Panc1 (cell line): ENCODE results near the gene ATP13A2. TPM values are rescaled to one million over a fixed set of nuclear protein-coding genes. Genes with fewer than 3 reads are reported as not detected.

ENCODE experiments used
- ATAC-seq: fragments of 200-7000 bp; cut with Tn5 transposase; 2 replicates; pipeline ENCODE4 v1.9.1; 2020; ENCODE audit warnings: mild to moderate bottlenecking, moderate library complexity
- BruUV-seq: library from RNA; stranded (reverse); fragments of 400-500 nt; replicated peaks from 2 replicates; lab custom pipeline; 2021; lab: Mats Ljungman, UMichigan
- CTCF ChIA-PET: fragments of 300-600 bp; sonication (Branson Sonifier 250); formaldehyde crosslinking; loops from one replicate; lab custom pipeline; 2022; ENCODE audit warnings: antibody characterized with exemption; lab: Charles Lee
- POLR2A ChIA-PET: fragments of 300-600 bp; sonication (Branson Sonifier 250); formaldehyde crosslinking; loops from one replicate; lab custom pipeline; 2022; ENCODE audit warnings: antibody characterized with exemption; lab: Charles Lee
- DNase-seq: peaks from one replicate; pipeline ENCODE4 v3.0.0-alpha.2; 2010; ENCODE audit warnings: low read depth, low spot score
- H3K27ac ChIP-seq: 2 replicates; pipeline ENCODE4 v1.5.1; 2011; ENCODE audit warnings: mild to moderate bottlenecking, low read length, inconsistent platforms
- H3K27me3 ChIP-seq: fragments of 200-500 bp; sonication (Bioruptor generic); 2 replicates; pipeline ENCODE4 v1.6.0; 2014; ENCODE audit warnings: low read length, inconsistent platforms; ENCODE audit not compliant: control insufficient read depth, insufficient read depth
- H3K36me3 ChIP-seq: fragments of 200-500 bp; sonication (Bioruptor generic); 2 replicates; pipeline ENCODE4 v1.5.1; 2014; ENCODE audit warnings: inconsistent platforms, mild to moderate bottlenecking, low read length, moderate library complexity; ENCODE audit not compliant: control insufficient read depth, insufficient read depth
- H3K4me1 ChIP-seq: 2 replicates; pipeline ENCODE4 v1.5.1; 2011; ENCODE audit warnings: inconsistent platforms, mild to moderate bottlenecking, low read length, moderate library complexity; ENCODE audit not compliant: control insufficient read depth, insufficient read depth
- H3K4me3 ChIP-seq, 2 experiments: 2 replicates each; pipeline ENCODE4 v1.5.1; 2011 to 2012; ENCODE audit warnings: low read depth in 2 of 2, low read length in 2 of 2, mild to moderate bottlenecking in 2 of 2, inconsistent platforms in 1 of 2, moderate library complexity in 1 of 2
- H3K9me3 ChIP-seq: fragments of 200-500 bp; sonication (Bioruptor generic); 2 replicates; pipeline ENCODE4 v1.5.1; 2014; ENCODE audit warnings: low read depth, mild to moderate bottlenecking, inconsistent platforms, low read length, moderate library complexity; ENCODE audit not compliant: control insufficient read depth, insufficient read depth
- POLR2AphosphoS5 ChIP-seq: IDR thresholded peaks from 2 replicates; pipeline ENCODE4 v1.6.1; 2012; ENCODE audit warnings: mild to moderate bottlenecking, low read depth, low read length, moderate library complexity
- SIN3A ChIP-seq: IDR thresholded peaks from 2 replicates; pipeline ENCODE4 v1.6.1; 2012; ENCODE audit warnings: low read depth, mild to moderate bottlenecking, low read length, moderate library complexity, borderline replicate concordance; ENCODE audit not compliant: insufficient read depth
- TCF7L2 ChIP-seq: IDR thresholded peaks from 2 replicates; pipeline ENCODE4 v1.6.1; 2011; ENCODE audit warnings: mild to moderate bottlenecking, low read depth, low read length, inconsistent platforms
- in situ Hi-C: cut with HindIII; loops from 2 replicates; pipeline ENCODE4 v1.10.0; 2016; ENCODE audit warnings: low sequenced_read_pairs, low pct_unique_long_range_greater_than_20kb
- intact Hi-C: fragments of 100-400 bp; cut with micrococcal nuclease; formaldehyde crosslinking; loops from one replicate; pipeline ENCODE4 v1.10.0; 2022; ENCODE audit not compliant: unreplicated experiment
- total RNA-seq: library from RNA; stranded (reverse); gene quantifications from one replicate; pipeline ENCODE4 v1.2.1, GENCODE V29; 2021; ENCODE audit not compliant: unreplicated experiment
- TF ChIP-seq, protein P1 (sequence below), 2 experiments: IDR thresholded peaks; 2 replicates each; pipeline ENCODE4 v1.6.1; 2011 to 2012; ENCODE audit warnings: low read depth in 2 of 2, control low read depth in 1 of 2, low read length in 1 of 2, mild to moderate bottlenecking in 1 of 2, moderate library complexity in 1 of 2; ENCODE audit not compliant: insufficient read depth in 1 of 2

The ATP13A2 gene
- total RNA-seq, 1 experiment from 2014 or later = 49.9 TPM

DNA sequence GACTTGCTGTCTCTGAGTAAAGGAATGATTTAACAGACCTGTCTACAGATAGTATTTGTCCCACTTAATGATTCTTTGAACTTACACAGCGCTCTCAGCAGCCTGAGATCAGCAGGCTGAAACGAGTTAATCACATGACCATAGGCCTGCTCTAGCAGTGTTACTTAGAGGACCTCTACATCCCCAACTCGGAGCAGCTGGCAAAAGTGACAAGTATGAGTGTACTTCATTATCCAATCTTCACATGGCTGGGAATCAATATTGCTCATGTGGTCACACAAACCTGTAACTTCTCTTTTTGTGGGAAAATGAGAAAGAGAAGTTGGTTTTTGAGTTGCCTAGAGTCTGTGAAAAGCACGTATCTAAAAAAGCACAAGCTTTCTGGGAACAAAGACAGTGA lies 11.4 kb upstream of the ATP13A2 start:
- BruUV-seq = no TSS peak
- no peak for TF ChIP-seq SIN3A
- TF ChIP-seq, protein P1, sequence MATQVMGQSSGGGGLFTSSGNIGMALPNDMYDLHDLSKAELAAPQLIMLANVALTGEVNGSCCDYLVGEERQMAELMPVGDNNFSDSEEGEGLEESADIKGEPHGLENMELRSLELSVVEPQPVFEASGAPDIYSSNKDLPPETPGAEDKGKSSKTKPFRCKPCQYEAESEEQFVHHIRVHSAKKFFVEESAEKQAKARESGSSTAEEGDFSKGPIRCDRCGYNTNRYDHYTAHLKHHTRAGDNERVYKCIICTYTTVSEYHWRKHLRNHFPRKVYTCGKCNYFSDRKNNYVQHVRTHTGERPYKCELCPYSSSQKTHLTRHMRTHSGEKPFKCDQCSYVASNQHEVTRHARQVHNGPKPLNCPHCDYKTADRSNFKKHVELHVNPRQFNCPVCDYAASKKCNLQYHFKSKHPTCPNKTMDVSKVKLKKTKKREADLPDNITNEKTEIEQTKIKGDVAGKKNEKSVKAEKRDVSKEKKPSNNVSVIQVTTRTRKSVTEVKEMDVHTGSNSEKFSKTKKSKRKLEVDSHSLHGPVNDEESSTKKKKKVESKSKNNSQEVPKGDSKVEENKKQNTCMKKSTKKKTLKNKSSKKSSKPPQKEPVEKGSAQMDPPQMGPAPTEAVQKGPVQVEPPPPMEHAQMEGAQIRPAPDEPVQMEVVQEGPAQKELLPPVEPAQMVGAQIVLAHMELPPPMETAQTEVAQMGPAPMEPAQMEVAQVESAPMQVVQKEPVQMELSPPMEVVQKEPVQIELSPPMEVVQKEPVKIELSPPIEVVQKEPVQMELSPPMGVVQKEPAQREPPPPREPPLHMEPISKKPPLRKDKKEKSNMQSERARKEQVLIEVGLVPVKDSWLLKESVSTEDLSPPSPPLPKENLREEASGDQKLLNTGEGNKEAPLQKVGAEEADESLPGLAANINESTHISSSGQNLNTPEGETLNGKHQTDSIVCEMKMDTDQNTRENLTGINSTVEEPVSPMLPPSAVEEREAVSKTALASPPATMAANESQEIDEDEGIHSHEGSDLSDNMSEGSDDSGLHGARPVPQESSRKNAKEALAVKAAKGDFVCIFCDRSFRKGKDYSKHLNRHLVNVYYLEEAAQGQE (IDR thresholded peaks at IDR 0.05; ENCODE audit: insufficient read depth in 1 of 2, low read depth in 2 of 2, low read length in 1 of 2) = no peak
- DNase-seq (no peak), ATAC-seq (no peak)
- no peak overlapping the region for H3K27ac ChIP-seq
- peaks cover 45% of the 10 kb centered on the region for H3K36me3 ChIP-seq
- ChIA-PET CTCF (no interaction called here), POLR2A (no interaction called here)
- peaks cover 3% of the 10 kb centered on the region; the same call in 1 of the 2 replicates for H3K4me1 ChIP-seq
- no peak overlapping the region for H3K4me3 ChIP-seq
- no peaks in the 10 kb centered on the region for H3K9me3 ChIP-seq
- intact Hi-C loops (no loop called here), in situ Hi-C loops (no loop called here)
- no peaks in the 10 kb centered on the region for H3K27me3 ChIP-seq

DNA sequence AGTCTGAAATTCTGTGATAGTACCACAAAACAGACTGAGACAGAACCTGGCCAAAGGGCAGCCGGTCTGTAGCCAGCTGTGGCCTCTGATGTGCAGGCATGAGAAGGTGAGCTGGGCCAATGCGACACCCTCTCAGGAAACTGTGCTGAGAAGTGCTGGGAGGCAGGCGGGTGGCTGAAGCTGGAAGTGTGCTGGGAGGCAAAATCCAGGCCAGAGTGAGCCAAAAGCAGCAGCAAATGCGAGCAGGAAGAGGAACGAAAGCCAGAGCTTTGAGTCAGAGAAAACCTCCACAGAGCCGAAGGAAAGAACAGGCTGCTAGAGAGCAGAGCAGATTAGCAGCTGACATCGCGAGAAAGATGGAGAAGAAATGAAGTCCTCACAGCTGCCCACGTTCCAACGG lies 10.2 kb upstream of the ATP13A2 start:
- DNase-seq (no peak), ATAC-seq (no peak)
- in situ Hi-C loops (no loop called here), intact Hi-C loops (no loop called here)
- no peaks in the 10 kb centered on the region for H3K9me3 ChIP-seq
- no TSS peak for BruUV-seq
- H3K36me3 ChIP-seq = peaks cover 38% of the 10 kb centered on the region
- no peak overlapping the region for H3K4me3 ChIP-seq
- TF ChIP-seq POLR2AphosphoS5 = no peak
- ChIA-PET POLR2A (no interaction called here), CTCF (interaction anchor here (0.9 kb wide), 1 partner anchor 20 kb away, joined by 3 read pairs; no protein-coding TSS in a partner anchor)
- peaks cover 3% of the 10 kb centered on the region; the same call in 1 of the 2 replicates for H3K4me1 ChIP-seq
- no peaks in the 10 kb centered on the region for H3K27me3 ChIP-seq
- no peak overlapping the region for H3K27ac ChIP-seq

DNA sequence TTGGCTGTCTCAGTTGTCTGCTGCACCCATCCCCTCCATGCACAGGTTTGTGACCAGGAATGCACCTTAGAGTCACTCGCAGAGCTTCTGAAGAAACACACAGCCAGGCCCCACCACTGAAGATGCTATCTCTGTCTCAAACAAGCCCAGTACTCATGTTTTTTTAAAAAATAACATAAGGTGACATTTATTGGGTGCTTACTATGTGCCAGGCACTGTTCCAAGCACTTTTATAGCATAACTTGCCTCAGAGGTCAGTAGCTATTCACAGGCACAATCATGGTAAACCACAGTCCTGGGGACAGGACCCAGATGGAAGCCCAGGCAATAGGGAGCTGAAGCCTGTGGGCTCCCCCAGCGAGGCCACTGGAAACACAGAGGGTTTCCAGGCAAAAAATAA lies 8.8 kb upstream of the ATP13A2 start:
- ChIA-PET CTCF (no interaction called here), POLR2A (no interaction called here)
- TF ChIP-seq POLR2AphosphoS5 = no peak
- TF ChIP-seq TCF7L2 = no peak
- H3K36me3 ChIP-seq = peaks cover 32% of the 10 kb centered on the region
- DNase-seq = no peak
- BruUV-seq = no TSS peak
- peaks cover 8% of the 10 kb centered on the region for H3K4me1 ChIP-seq
- in situ Hi-C loops (no loop called here), intact Hi-C loops (no loop called here)
- no peak overlapping the region for H3K4me3 ChIP-seq
- ATAC-seq = no peak
- no peaks in the 10 kb centered on the region for H3K27me3 ChIP-seq
- H3K27ac ChIP-seq = no peak overlapping the region
- H3K9me3 ChIP-seq = no peaks in the 10 kb centered on the region

DNA sequence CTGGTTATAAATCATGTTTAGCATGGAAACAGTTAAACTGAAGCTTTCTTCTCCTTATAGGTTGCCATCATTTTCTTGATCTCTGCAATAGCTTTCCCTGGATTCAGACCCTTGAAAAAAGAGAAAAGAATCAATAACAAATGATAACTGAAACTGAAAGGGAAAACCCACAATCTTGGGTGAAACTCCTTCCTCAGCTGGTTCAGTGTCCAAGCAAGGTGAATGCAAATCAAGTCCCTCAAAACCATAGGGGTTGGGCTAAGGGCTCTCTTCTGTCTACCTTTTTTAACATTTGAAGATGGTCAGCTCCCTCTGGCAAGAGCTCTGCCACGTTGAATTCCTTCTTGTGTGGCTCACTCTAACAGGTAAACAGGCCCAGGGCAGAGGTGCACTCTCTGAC lies 7.1 kb upstream of the ATP13A2 start:
- POLR2A ChIA-PET = interaction anchor here (0.6 kb wide), 1 partner anchor 35 kb away, joined by 7 read pairs; the partner anchor contains the start of gene SDHB
- Histone ChIP-seq H3K27ac (no peak overlapping the region), H3K36me3 (peaks cover 20% of the 10 kb centered on the region)

More for the DNA sequence above, 7.1 kb upstream of the ATP13A2 start:
- Histone ChIP-seq H3K9me3 (no peaks in the 10 kb centered on the region), H3K4me3 (no peak overlapping the region), H3K4me1 (peaks cover 8% of the 10 kb centered on the region), H3K27me3 (no peaks in the 10 kb centered on the region)
- CTCF ChIA-PET = no interaction called here
- no peak for ATAC-seq
- TF ChIP-seq TCF7L2 = no peak
- no peak for TF ChIP-seq POLR2AphosphoS5
- intact Hi-C loops = no loop called here
- in situ Hi-C loops = no loop called here
- no peak for DNase-seq
- no TSS peak for BruUV-seq
